HEK293 (cell line): ENCODE measurements around the gene ANKFN1.

Experiments
- SETDB1 ChIP-seq: IDR thresholded peaks from one replicate; pipeline ENCODE4 v1.6.1; 2017; ENCODE audit warnings: mild to moderate bottlenecking, low read length, moderate library complexity, mixed read lengths; ENCODE audit not compliant: insufficient read length
- YY1 ChIP-seq: fragments of 450-650 bp; formaldehyde crosslinking; IDR thresholded peaks from 2 replicates; pipeline ENCODE4 v1.5.1; 2018; ENCODE audit warnings: missing biosample characterization, missing genetic modification characterization
- ZBTB11 ChIP-seq: fragments of 450-650 bp; formaldehyde crosslinking; conservative IDR thresholded peaks from 2 replicates; pipeline ENCODE4 v1.5.1; 2016; ENCODE audit warnings: low read depth, missing biosample characterization, missing genetic modification characterization
- ZNF311 ChIP-seq: fragments of 450-650 bp; formaldehyde crosslinking; IDR thresholded peaks from 2 replicates; pipeline ENCODE4 v1.5.1; 2017; ENCODE audit warnings: missing biosample characterization, missing genetic modification characterization, borderline replicate concordance
- ZNF324 ChIP-seq: fragments of 450-650 bp; formaldehyde crosslinking; IDR thresholded peaks from 2 replicates; pipeline ENCODE4 v1.5.1; 2016; ENCODE audit warnings: missing biosample characterization, missing genetic modification characterization
- ZNF433 ChIP-seq: fragments of 450-650 bp; formaldehyde crosslinking; IDR thresholded peaks from 2 replicates; pipeline ENCODE4 v1.5.1; 2016; ENCODE audit warnings: missing biosample characterization, missing genetic modification characterization, low read depth
- ZNF837 ChIP-seq: fragments of 450-650 bp; formaldehyde crosslinking; IDR thresholded peaks from 2 replicates; pipeline ENCODE4 v1.5.1; 2016; ENCODE audit warnings: missing biosample characterization, missing genetic modification characterization
- TF ChIP-seq, protein P1 (sequence below): fragments of 450-650 bp; formaldehyde crosslinking; IDR thresholded peaks from 2 replicates; pipeline ENCODE4 v1.5.1; 2016; ENCODE audit warnings: missing biosample characterization, missing genetic modification characterization
- TF ChIP-seq, protein P2 (sequence below): sonication (generic); formaldehyde crosslinking; IDR thresholded peaks from 2 replicates; pipeline ENCODE4 v1.8.1; 2022; ENCODE audit warnings: mild to moderate bottlenecking, moderate library complexity, missing genetic modification reagents

DNA sequence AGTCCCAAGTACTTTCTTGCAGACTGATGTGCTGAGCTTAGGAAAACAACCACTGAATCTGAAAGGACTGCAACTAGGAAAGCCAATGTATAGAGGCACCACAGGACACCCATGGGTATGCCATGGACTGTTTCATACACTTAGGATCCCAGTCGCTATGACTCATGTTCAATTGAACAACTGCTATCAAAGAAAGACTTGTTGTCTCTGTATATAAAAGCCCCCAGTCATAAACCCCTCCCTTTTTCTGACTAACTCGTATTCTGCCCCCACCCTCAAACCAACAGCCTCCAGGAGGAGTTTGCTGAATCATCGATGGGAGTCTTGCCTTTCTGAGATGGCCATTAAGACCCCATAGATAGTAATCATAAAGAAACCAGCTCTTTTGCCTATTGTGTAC is 205.4 kb downstream of the ANKFN1 start:
- TF ChIP-seq, protein P1, sequence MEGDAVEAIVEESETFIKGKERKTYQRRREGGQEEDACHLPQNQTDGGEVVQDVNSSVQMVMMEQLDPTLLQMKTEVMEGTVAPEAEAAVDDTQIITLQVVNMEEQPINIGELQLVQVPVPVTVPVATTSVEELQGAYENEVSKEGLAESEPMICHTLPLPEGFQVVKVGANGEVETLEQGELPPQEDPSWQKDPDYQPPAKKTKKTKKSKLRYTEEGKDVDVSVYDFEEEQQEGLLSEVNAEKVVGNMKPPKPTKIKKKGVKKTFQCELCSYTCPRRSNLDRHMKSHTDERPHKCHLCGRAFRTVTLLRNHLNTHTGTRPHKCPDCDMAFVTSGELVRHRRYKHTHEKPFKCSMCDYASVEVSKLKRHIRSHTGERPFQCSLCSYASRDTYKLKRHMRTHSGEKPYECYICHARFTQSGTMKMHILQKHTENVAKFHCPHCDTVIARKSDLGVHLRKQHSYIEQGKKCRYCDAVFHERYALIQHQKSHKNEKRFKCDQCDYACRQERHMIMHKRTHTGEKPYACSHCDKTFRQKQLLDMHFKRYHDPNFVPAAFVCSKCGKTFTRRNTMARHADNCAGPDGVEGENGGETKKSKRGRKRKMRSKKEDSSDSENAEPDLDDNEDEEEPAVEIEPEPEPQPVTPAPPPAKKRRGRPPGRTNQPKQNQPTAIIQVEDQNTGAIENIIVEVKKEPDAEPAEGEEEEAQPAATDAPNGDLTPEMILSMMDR (tag by site-specific recombination) = no peak
- TF ChIP-seq ZNF433 (tag by site-specific recombination) (no peak), SETDB1 (no peak), ZNF324 (tag by site-specific recombination) (no peak), ZBTB11 (tag by site-specific recombination) (no peak), ZNF837 (tag by site-specific recombination) (no peak), ZNF311 (tag by site-specific recombination) (no peak), YY1 (no peak)
- TF ChIP-seq, protein P2, sequence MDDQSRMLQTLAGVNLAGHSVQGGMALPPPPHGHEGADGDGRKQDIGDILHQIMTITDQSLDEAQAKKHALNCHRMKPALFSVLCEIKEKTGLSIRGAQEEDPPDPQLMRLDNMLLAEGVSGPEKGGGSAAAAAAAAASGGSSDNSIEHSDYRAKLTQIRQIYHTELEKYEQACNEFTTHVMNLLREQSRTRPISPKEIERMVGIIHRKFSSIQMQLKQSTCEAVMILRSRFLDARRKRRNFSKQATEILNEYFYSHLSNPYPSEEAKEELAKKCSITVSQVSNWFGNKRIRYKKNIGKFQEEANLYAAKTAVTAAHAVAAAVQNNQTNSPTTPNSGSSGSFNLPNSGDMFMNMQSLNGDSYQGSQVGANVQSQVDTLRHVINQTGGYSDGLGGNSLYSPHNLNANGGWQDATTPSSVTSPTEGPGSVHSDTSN (CRISPR knock-in tag) = no peak
